Measurements from ENCODE around the gene HECW1. TPM values are rescaled to one million over a fixed set of nuclear protein-coding genes. Genes with fewer than 3 reads are reported as not detected.

The HECW1 gene
- total and polyA plus RNA-seq, 4 donors: 0.05 TPM; not detected in 3

DNA sequence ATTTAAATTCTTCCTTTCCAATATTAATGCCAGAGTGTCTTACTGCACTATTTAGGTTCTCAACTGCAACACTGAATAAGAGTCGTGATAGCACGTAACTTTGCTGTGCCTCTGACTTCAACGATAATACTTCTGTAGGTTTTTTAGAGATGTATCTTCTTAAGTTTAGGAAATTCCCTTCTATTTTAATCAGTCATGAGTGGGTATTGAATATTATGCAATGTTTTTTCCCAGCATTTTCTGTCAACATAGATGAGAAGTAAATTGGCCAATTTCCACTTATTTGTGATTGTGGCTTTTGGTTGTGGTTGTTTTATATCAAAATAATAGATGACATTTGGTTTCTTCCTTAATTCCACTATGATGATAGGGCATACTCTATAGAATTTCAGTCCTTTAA, 463.8 kb downstream of the HECW1 start:
- Histone ChIP-seq H3K4me1 (ENCODE audit: control insufficient read depth in 4 of 4, insufficient read depth in 4 of 4, low read length in 3 of 4) (no peaks in the 10 kb centered on the region), H3K27me3 (ENCODE audit: control insufficient read depth in 4 of 4, insufficient read depth in 4 of 4, low read length in 3 of 4) (no peaks in the 10 kb centered on the region), H3K4me3 (ENCODE audit: low read depth in 1 of 3, low read length in 3 of 3) (no peak overlapping the region), H3K27ac (ENCODE audit: low read depth in 1 of 2, low read length in 2 of 2) (no peak overlapping the region), H3K36me3 (ENCODE audit: control insufficient read depth in 4 of 4, insufficient read depth in 3 of 4, low read depth in 1 of 4, low read length in 3 of 4) (no peaks in the 10 kb centered on the region), H3K9ac (ENCODE audit: low read depth in 1 of 2, low read length in 2 of 2) (no peak overlapping the region), H3K9me3 (ENCODE audit: control insufficient read depth in 4 of 4, low read length in 3 of 4) (no peaks in the 10 kb centered on the region)
- TF ChIP-seq TAF1 (conservative IDR thresholded peaks at IDR 0.05): no peak
- TF ChIP-seq SP1 (IDR thresholded peaks at IDR 0.05): no peak
- no peak for TF ChIP-seq YY1 (IDR thresholded peaks at IDR 0.05)
- TF ChIP-seq, protein P1, sequence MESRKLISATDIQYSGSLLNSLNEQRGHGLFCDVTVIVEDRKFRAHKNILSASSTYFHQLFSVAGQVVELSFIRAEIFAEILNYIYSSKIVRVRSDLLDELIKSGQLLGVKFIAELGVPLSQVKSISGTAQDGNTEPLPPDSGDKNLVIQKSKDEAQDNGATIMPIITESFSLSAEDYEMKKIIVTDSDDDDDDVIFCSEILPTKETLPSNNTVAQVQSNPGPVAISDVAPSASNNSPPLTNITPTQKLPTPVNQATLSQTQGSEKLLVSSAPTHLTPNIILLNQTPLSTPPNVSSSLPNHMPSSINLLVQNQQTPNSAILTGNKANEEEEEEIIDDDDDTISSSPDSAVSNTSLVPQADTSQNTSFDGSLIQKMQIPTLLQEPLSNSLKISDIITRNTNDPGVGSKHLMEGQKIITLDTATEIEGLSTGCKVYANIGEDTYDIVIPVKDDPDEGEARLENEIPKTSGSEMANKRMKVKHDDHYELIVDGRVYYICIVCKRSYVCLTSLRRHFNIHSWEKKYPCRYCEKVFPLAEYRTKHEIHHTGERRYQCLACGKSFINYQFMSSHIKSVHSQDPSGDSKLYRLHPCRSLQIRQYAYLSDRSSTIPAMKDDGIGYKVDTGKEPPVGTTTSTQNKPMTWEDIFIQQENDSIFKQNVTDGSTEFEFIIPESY (IDR thresholded peaks at IDR 0.05): no peak
- TF ChIP-seq NR2F2 (IDR thresholded peaks at IDR 0.05): no peak
- TF ChIP-seq RXRA (IDR thresholded peaks at IDR 0.05): no peak
- TF ChIP-seq, protein P2, sequence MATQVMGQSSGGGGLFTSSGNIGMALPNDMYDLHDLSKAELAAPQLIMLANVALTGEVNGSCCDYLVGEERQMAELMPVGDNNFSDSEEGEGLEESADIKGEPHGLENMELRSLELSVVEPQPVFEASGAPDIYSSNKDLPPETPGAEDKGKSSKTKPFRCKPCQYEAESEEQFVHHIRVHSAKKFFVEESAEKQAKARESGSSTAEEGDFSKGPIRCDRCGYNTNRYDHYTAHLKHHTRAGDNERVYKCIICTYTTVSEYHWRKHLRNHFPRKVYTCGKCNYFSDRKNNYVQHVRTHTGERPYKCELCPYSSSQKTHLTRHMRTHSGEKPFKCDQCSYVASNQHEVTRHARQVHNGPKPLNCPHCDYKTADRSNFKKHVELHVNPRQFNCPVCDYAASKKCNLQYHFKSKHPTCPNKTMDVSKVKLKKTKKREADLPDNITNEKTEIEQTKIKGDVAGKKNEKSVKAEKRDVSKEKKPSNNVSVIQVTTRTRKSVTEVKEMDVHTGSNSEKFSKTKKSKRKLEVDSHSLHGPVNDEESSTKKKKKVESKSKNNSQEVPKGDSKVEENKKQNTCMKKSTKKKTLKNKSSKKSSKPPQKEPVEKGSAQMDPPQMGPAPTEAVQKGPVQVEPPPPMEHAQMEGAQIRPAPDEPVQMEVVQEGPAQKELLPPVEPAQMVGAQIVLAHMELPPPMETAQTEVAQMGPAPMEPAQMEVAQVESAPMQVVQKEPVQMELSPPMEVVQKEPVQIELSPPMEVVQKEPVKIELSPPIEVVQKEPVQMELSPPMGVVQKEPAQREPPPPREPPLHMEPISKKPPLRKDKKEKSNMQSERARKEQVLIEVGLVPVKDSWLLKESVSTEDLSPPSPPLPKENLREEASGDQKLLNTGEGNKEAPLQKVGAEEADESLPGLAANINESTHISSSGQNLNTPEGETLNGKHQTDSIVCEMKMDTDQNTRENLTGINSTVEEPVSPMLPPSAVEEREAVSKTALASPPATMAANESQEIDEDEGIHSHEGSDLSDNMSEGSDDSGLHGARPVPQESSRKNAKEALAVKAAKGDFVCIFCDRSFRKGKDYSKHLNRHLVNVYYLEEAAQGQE (IDR thresholded peaks at IDR 0.05): no peak
- no peak for TF ChIP-seq RAD21 (IDR thresholded peaks at IDR 0.05)
- TF ChIP-seq FOXA2 (IDR thresholded peaks at IDR 0.05): no peak
- TF ChIP-seq EGR1 (IDR thresholded peaks at IDR 0.05; ENCODE audit: low read depth in 2 of 2): no peak
- TF ChIP-seq, protein P3, sequence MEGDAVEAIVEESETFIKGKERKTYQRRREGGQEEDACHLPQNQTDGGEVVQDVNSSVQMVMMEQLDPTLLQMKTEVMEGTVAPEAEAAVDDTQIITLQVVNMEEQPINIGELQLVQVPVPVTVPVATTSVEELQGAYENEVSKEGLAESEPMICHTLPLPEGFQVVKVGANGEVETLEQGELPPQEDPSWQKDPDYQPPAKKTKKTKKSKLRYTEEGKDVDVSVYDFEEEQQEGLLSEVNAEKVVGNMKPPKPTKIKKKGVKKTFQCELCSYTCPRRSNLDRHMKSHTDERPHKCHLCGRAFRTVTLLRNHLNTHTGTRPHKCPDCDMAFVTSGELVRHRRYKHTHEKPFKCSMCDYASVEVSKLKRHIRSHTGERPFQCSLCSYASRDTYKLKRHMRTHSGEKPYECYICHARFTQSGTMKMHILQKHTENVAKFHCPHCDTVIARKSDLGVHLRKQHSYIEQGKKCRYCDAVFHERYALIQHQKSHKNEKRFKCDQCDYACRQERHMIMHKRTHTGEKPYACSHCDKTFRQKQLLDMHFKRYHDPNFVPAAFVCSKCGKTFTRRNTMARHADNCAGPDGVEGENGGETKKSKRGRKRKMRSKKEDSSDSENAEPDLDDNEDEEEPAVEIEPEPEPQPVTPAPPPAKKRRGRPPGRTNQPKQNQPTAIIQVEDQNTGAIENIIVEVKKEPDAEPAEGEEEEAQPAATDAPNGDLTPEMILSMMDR (IDR thresholded peaks at IDR 0.05; ENCODE audit: low read depth, low read length, missing input control): no peak
- no peak for DNase-seq (ENCODE audit: low spot score)
- WGBS: 94% methylated on average over 3 of the region's 3 CpGs

DNA sequence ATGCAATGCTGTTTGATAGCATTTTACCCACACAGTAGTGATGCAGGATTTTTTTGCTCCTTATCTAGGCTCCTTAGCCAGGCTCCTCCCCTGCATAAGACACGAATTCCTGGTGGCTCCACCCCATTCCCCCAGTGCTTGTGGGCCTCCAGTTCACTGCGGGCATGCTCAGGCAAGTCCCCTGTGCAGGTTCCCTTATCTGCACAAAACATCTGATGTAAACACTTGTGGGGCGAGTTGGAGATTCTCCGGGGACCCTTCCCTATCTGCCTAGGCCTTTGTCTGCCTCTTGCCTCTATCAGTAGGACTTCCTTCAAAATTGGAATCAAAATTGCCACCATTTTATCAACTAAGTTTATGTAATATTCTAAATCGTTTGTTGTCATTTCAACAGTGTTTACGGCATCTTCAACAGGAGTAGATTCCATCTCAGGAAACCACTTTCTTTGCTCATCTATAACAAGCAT, 465.1 kb downstream of the HECW1 start:
- peaks cover 0 to 3% (median 2%) of the 10 kb centered on the region in 4 donors for H3K4me1 ChIP-seq (ENCODE audit: control insufficient read depth in 4 of 4, insufficient read depth in 4 of 4, low read length in 3 of 4)
- H3K9me3 ChIP-seq (ENCODE audit: control insufficient read depth in 4 of 4, low read length in 3 of 4): no peaks in the 10 kb centered on the region
- no peak overlapping the region for H3K27ac ChIP-seq (ENCODE audit: low read depth in 1 of 2, low read length in 2 of 2)
- peak; percentile 65 for DNase-seq (ENCODE audit: low spot score)
- no peak overlapping the region for H3K4me3 ChIP-seq (ENCODE audit: low read depth in 1 of 3, low read length in 3 of 3)
- H3K27me3 ChIP-seq (ENCODE audit: control insufficient read depth in 4 of 4, insufficient read depth in 4 of 4, low read length in 3 of 4): no peaks in the 10 kb centered on the region
- no peak overlapping the region for H3K9ac ChIP-seq (ENCODE audit: low read depth in 1 of 2, low read length in 2 of 2)
- TF ChIP-seq GABPA (IDR thresholded peaks at IDR 0.05 in 1 of 2, conservative IDR thresholded peaks at IDR 0.05 in 1 of 2) (no peak), RXRA (IDR thresholded peaks at IDR 0.05) (no peak), RAD21 (IDR thresholded peaks at IDR 0.05) (no peak), JUND (IDR thresholded peaks at IDR 0.05) (no peak), YY1 (IDR thresholded peaks at IDR 0.05) (no peak), TAF1 (conservative IDR thresholded peaks at IDR 0.05) (no peak), EGR1 (IDR thresholded peaks at IDR 0.05; ENCODE audit: low read depth in 2 of 2) (no peak)
- TF ChIP-seq, protein P1 (IDR thresholded peaks at IDR 0.05): no peak
- WGBS: 68% methylated on average over 6 of the region's 6 CpGs
- H3K36me3 ChIP-seq (ENCODE audit: control insufficient read depth in 4 of 4, insufficient read depth in 3 of 4, low read depth in 1 of 4, low read length in 3 of 4): no peaks in the 10 kb centered on the region
